ENCODE measurements around the gene PROS1. TPM values are rescaled to one million over a fixed set of nuclear protein-coding genes. Genes with fewer than 3 reads are reported as not detected.

The PROS1 gene
- polyA plus RNA-seq (ENCODE audit: insufficient read length), result 45.9 TPM
- long read RNA-seq, donor 1, transcript PROS1-202 (15 exons, 3,583 nt), result major isoform, 9 of 10 reads
- long read RNA-seq, donor 1, partial matches to known transcripts, result 0 of 10 reads
- long read RNA-seq, donor 1, other reads (novel, unspliced or antisense), result 0 of 10 reads
- long read RNA-seq, donor 2, transcript PROS1-202 (15 exons, 3,583 nt), result major isoform, 6 of 6 reads
- long read RNA-seq, donor 2, partial matches to known transcripts, result 0 of 6 reads
- long read RNA-seq, donor 2, other reads (novel, unspliced or antisense), result 0 of 6 reads
- long read RNA-seq, donor 3, transcript PROS1-202 (15 exons, 3,583 nt), result major isoform, 7 of 7 reads
- long read RNA-seq, donor 3, partial matches to known transcripts, result 0 of 7 reads
- long read RNA-seq, donor 3, other reads (novel, unspliced or antisense), result 0 of 7 reads
- long read RNA-seq, donor 4, result 0 reads
- long read RNA-seq, donor 5, transcript PROS1-202 (15 exons, 3,583 nt), result major isoform, 8 of 21 reads
- long read RNA-seq, donor 5, partial matches to known transcripts, result 12 of 21 reads
- long read RNA-seq, donor 5, other reads (novel, unspliced or antisense), result 0 of 21 reads
- long read RNA-seq, donor 6, partial matches to known transcripts, result 0 of 11 reads
- long read RNA-seq, donor 6, other reads (novel, unspliced or antisense), result 7 of 11 reads
- long read RNA-seq, donor 7, transcript PROS1-202 (15 exons, 3,583 nt), result major isoform, 5 of 14 reads
- long read RNA-seq, donor 7, partial matches to known transcripts, result 9 of 14 reads
- long read RNA-seq, donor 7, other reads (novel, unspliced or antisense), result 0 of 14 reads
- long read RNA-seq, donor 8, transcript PROS1-202 (15 exons, 3,583 nt), result major isoform, 7 of 8 reads
- long read RNA-seq, donor 8, partial matches to known transcripts, result 0 of 8 reads
- long read RNA-seq, donor 8, other reads (novel, unspliced or antisense), result 0 of 8 reads

GRCh38 chr3:93973131-93974126, at the start of gene PROS1:
TSS of gene PROS1 (minus strand) at chr3:93973896. CDS start at chr3:93973749, 147 bp downstream.
- DNase-seq, result peak; percentile 84

DNA sequence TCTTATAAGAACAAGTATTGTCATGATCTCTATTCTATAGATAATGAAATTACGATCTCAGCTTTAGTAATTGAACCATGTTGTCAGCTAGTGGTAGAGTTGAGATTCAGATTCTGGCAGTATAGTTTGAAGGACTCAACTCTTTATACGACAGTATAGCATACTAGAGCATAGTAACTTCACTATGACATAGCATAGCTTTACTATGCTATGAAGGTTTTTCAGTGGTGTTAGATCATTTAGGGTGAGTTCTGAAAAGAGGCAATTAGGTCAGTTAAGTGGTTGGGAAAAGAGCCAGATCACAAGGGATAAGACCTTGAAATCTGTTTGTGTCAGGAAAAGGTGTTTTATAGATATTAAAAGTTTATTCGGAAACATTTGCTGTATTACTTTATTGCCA, 46.6 kb upstream of the PROS1 start:
- DNase-seq, result no peak

DNA sequence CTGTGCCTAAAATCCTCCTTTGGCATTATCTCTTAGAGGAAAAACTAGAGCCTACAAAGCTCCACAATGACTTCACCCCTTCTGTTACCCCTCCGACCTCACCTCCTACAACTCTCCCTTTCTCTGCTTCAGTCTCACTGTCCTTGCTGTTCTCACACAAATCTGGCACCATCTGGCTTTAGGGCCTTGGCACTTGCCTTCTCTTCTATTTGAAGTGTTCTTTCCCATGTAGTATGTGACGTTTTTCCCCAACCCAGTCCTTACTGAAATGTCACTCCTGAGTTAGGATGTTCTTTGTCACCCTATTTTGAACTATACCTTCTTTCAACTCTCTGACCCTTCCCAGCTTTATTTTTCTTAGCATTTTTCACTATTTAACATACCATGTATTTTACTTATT, 46.0 kb upstream of the PROS1 start:
- no peak for DNase-seq

GRCh38 chr3:94015025-94015424, 41.3 kb upstream of the PROS1 start:
- no peak for DNase-seq

- no peak for DNase-seq
Measured at GRCh38 chr3:94012185-94012584, 38.5 kb upstream of the PROS1 start.

GRCh38 chr3:94011233-94011711, 37.6 kb upstream of the PROS1 start:
- DNase-seq, result no peak

GRCh38 chr3:94009608-94010007, 35.9 kb upstream of the PROS1 start:
- DNase-seq, result no peak

GRCh38 chr3:94008253-94008652, 34.6 kb upstream of the PROS1 start:
- no peak for DNase-seq

- DNase-seq, result peak; percentile 43
Measured at GRCh38 chr3:94004301-94004910, 30.7 kb upstream of the PROS1 start.

- no peak for DNase-seq
Measured at GRCh38 chr3:94001827-94002495, 28.3 kb upstream of the PROS1 start.

- no peak for DNase-seq
Measured at GRCh38 chr3:94001191-94001590, 27.5 kb upstream of the PROS1 start.

DNA sequence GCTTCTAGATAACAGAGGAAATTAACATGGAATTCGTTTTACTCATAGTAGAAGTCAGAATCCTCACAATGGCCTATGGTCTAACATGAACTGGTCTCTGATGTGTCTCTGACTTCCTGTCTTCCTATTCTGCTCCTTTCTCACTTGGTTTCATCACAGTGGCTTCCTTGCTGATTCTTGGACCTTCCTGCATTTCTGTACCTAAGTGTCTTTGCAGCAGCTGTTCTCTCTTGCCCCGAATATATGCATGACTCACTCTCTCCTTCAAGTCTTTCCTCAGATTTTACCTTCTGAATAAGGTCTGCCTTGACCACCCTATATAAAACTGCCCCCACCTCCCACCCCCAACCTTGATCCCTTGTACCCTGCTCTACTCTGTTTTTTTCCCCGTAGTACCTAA, 20.4 kb upstream of the PROS1 start:
- DNase-seq, result no peak

DNA sequence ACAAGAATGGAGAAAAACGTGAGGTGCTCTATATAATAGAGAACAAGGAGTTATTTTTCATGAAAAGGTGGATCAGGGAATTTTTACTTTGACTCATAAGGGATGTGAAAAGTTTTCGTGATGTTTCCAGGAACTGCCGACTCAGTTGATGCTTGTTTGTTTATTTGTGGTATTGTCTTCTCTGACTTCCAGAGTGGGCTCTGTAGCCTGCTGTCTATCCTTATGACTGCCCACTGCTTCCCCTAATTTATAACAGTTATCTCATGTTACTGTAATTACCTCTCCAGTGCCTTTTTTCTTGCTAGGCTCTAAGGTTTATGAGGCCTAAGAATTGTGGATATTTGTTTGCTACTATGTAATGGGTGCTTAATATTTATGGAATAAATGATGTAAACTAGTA, 18.5 kb upstream of the PROS1 start:
- DNase-seq, result no peak

DNA sequence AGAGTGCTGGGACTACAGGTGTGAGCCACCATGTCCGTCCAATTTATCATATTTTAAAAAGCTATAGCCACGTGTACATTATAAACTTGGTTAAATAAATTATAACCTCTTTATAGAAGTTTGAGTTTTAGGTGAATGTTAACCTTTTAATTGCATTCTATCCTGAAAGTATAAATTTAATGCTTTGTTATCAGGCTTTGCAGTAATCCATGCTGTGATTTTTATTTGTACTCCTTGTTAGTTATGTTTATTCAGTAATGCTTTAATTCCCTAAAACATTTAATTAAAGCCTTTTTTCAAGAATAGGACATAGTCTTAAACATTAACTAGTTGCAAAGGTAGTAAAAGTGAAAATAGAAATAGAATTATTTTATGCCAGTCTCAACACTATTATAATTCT, 17.9 kb upstream of the PROS1 start:
- DNase-seq, result no peak

GRCh38 chr3:93989241-93989640, 15.5 kb upstream of the PROS1 start:
- DNase-seq, result no peak

DNA sequence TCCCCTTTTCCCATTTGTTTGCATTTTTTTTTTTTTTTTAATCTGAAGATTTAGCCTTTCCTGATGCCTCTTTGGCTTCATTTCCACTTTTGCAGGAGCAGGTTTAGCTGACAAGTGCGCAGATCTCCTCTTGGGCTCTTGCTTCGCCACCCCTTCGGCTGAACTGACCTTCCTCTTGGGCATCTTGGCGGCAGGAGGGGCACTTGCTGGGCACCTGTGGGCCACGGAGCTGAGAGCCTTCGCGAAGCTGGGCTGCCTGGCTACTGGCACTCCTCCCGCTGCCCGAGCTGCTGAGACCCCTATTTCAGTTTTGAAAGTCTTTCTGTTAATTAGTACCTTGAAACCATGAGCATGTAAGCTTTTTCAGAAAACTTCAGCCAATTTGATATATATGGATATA, 15.1 kb upstream of the PROS1 start:
- DNase-seq, result no peak

DNA sequence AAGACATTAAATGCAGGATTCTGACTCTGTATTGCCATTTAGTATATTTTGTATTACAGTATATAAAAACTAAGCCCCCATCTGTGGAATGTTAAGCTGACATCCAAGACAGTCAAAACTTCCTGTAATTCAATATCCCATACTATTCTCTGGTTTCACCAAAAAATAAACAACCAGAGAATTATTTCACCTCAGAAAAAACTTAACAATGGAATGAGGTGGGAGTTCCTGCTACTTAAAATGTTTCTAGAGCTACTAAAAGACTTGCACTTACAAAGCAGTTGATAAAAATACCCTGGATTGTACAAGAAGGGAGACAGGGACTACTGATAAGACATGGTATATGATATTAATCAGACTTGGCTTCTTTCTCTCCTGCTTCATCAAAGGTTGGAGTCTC, 14.6 kb upstream of the PROS1 start:
- DNase-seq, result peak; percentile 27

GRCh38 chr3:93984618-93985017, 10.9 kb upstream of the PROS1 start:
- DNase-seq, result no peak

DNA sequence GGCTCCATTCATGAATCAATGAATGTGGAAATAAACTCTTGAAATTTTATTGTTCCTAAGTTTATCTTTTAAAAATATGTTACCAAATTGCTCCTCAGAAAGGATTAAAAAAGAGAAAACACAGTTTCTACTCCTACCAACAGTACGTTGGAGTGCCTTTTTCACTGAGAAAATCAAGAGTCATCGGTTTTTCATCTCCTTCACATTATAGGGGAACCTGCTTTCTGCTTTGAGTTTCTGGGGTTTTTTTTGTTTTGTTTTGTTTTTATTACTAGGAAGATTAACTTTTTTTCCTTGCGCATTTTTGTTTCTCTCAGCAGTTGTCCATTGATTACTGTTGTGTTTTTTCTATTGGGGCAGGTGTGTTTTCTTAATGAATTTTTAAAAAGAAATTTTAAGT, 9.7 kb upstream of the PROS1 start:
- DNase-seq, result no peak

DNA sequence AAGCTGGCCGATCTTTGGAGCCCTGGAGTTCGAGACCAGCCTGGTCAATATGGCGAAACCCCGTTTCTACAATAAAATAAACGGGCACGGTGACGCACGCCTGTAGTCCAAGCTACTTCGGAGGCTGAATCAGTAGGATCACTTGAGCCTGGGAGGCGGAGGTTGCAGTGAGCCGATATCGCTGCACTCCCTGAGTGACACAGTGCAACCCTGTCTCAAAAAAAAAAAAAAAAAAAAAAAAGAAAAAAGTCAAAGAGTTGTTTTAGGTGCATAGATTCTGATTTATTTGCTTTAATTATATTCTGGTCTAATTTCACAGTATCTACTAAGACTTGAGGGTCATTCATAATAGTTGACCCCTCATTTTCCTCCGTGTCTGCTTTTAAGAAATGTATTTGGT, 8.0 kb upstream of the PROS1 start:
- no peak for DNase-seq

Measured in left kidney (tissue), 8 donors.